ENCODE measurements around the gene BRIP1.

DNA sequence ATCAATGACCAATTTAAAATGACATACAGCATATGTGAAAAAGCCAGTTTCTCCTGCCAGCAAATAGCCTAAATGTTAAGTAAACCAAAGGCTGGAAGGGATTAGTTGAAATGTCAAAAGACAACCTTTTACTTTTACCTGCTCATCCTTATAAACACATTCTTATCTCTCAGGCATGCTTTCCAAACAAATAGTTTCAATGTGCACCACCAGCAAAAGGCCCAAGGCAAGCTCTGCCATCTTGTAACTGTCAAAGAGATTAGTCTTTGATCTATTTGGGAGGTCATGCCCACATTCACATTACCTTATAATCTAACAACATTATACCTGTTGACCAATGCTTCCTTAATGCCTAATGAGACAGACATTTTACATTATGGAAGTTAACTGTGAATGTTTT lies 140.1 kb downstream of the BRIP1 start:
- TF ChIP-seq TSHZ2 (CRISPR knock-in tag; IDR thresholded peaks at IDR 0.05) (no peak), PATZ1 (CRISPR knock-in tag; IDR thresholded peaks at IDR 0.05; ENCODE audit: borderline replicate concordance) (no peak), CSRNP3 (CRISPR knock-in tag; IDR thresholded peaks at IDR 0.05) (no peak), TOX (CRISPR knock-in tag; IDR thresholded peaks at IDR 0.05; ENCODE audit: borderline replicate concordance) (no peak), ZFP3 (CRISPR knock-in tag; IDR thresholded peaks at IDR 0.05) (no peak), GLIS3 (CRISPR knock-in tag; IDR thresholded peaks at IDR 0.05) (no peak), RARB (CRISPR knock-in tag; IDR thresholded peaks at IDR 0.05) (no peak), CREB5 (CRISPR knock-in tag; IDR thresholded peaks at IDR 0.05; ENCODE audit: low read depth) (no peak)

Measured in SK-N-SH treated with all-trans-retinoic acid at 6 μM for 48 hours (cell line).